Endothelial cell of umbilical vein (primary cell): Measurements from ENCODE around the gene RUFY3. TPM values are rescaled to one million over a fixed set of nuclear protein-coding genes. Genes with fewer than 3 reads are reported as not detected.

ENCODE experiments used
- BruUV-seq: library from RNA; stranded (reverse); fragments of 400-500 nt; replicated peaks from 2 replicates; lab custom pipeline; 2021; lab: Mats Ljungman, UMichigan
- CTCF ChIA-PET: fragments of 300-600, 350-600 bp; sonication (Branson Sonifier 250); formaldehyde crosslinking; loops from one replicate; lab custom pipeline; 2021; ENCODE audit warnings: antibody characterized with exemption, inconsistent platforms; lab: Charles Lee
- POLR2A ChIA-PET: fragments of 300-600, 350-600 bp; sonication (Branson Sonifier 250); formaldehyde crosslinking; loops from one replicate; lab custom pipeline; 2021; ENCODE audit warnings: antibody characterized with exemption, inconsistent platforms; lab: Charles Lee
- DNase-seq: peaks from one replicate; pipeline ENCODE4 v3.0.0-alpha.2; 2011; ENCODE audit warnings: low read depth, low spot score
- FAIRE-seq: peaks from 2 replicates; lab custom pipeline; 2011; peaks lifted over from hg19 to GRCh38; lab: Jason Lieb, UNC
- H2AFZ ChIP-seq: 2 replicates; pipeline ENCODE4 v1.6.0; 2012; ENCODE audit warnings: low read depth, low read length, control low read depth, inconsistent platforms
- H3K27ac ChIP-seq: 2 replicates; pipeline ENCODE4 v1.5.1; 2011; ENCODE audit warnings: low read depth, mild to moderate bottlenecking, control low read depth, low read length, moderate library complexity; ENCODE audit not compliant: insufficient read depth
- H3K27me3 ChIP-seq, 2 experiments: 2 replicates each; pipeline versions ENCODE4 v1.6.0 to v1.6.1; 2011; ENCODE audit warnings: low read length in 2 of 2, mixed read lengths in 1 of 2; ENCODE audit not compliant: control insufficient read depth in 2 of 2, insufficient read depth in 2 of 2
- H3K36me3 ChIP-seq, 2 experiments: 2 replicates in 1 of 2; 3 replicates in 1 of 2; pipeline ENCODE4 v1.5.1; 2011; ENCODE audit warnings: low read length in 2 of 2, mild to moderate bottlenecking in 1 of 2, moderate library complexity in 1 of 2; ENCODE audit not compliant: control insufficient read depth in 2 of 2, insufficient read depth in 2 of 2; ENCODE audit errors: extremely low read depth in 1 of 2
- H3K4me1 ChIP-seq: 3 replicates; pipeline ENCODE4 v1.5.1; 2011; ENCODE audit warnings: mild to moderate bottlenecking, low read length; ENCODE audit not compliant: control insufficient read depth, insufficient read depth; ENCODE audit errors: extremely low read depth
- H3K4me2 ChIP-seq: 2 replicates; pipeline ENCODE4 v1.6.1; 2011; ENCODE audit warnings: low read length, control low read depth, mixed read lengths; ENCODE audit not compliant: insufficient read depth
- H3K4me3 ChIP-seq, 3 experiments: fragments of 200-600 bp in 1 of 3; sonication (generic), shearing (Covaris generic) in 1 of 3; replicated peaks in 1 of 3; 2 replicates each; pipeline ENCODE4 v1.5.1; 2011 to 2016; ENCODE audit warnings: control low read depth in 3 of 3, low read length in 3 of 3, mild to moderate bottlenecking in 2 of 3, inconsistent platforms in 1 of 3, low read depth in 1 of 3, moderate library complexity in 1 of 3; ENCODE audit not compliant: insufficient read depth in 1 of 3
- H3K79me2 ChIP-seq: 2 replicates; pipeline ENCODE4 v1.6.0; 2012; ENCODE audit warnings: low read length, inconsistent platforms; ENCODE audit not compliant: control insufficient read depth, insufficient read depth
- H3K9ac ChIP-seq: replicated peaks from 2 replicates; pipeline ENCODE3; 2011; ENCODE audit warnings: low read length, control low read depth; ENCODE audit not compliant: insufficient read depth; ENCODE audit errors: extremely low read depth
- H3K9me1 ChIP-seq: replicated peaks from 3 replicates; pipeline ENCODE4 v1.6.0; 2011; ENCODE audit warnings: mild to moderate bottlenecking, low read length; ENCODE audit not compliant: control insufficient read depth, insufficient read depth; ENCODE audit errors: extremely low read depth
- H3K9me3 ChIP-seq: replicated peaks from 2 replicates; pipeline ENCODE4 v1.5.1; 2012; ENCODE audit warnings: low read length, inconsistent platforms; ENCODE audit not compliant: control insufficient read depth, insufficient read depth
- H4K20me1 ChIP-seq: replicated peaks from 2 replicates; pipeline ENCODE3; 2011; ENCODE audit warnings: mild to moderate bottlenecking, low read length; ENCODE audit not compliant: control insufficient read depth, insufficient read depth; ENCODE audit errors: extremely low read depth
- EZH2 ChIP-seq: IDR thresholded peaks from 2 replicates; pipeline ENCODE4 v1.6.1; 2012; ENCODE audit warnings: borderline replicate concordance, low read depth, mild to moderate bottlenecking, moderate library complexity, low read length, inconsistent platforms; ENCODE audit not compliant: severe bottlenecking
- FOS ChIP-seq: IDR thresholded peaks from 2 replicates; pipeline ENCODE4 v1.6.1; 2011; ENCODE audit warnings: mild to moderate bottlenecking, low read length, moderate library complexity, borderline replicate concordance; ENCODE audit not compliant: insufficient read depth
- GATA2 ChIP-seq: IDR thresholded peaks from 2 replicates; pipeline ENCODE4 v1.7.0; 2011; ENCODE audit warnings: low read depth, mild to moderate bottlenecking, moderate library complexity, mixed read lengths, low read length; ENCODE audit not compliant: insufficient read length, insufficient read depth
- JUN ChIP-seq: IDR thresholded peaks from 2 replicates; pipeline ENCODE4 v1.6.1; 2011; ENCODE audit warnings: borderline replicate concordance, low read depth; ENCODE audit not compliant: insufficient read length, insufficient read depth
- MAX ChIP-seq: IDR thresholded peaks from 2 replicates; pipeline ENCODE4 v1.6.1; 2011; ENCODE audit not compliant: insufficient read depth, insufficient read length
- MYC ChIP-seq: IDR thresholded peaks from one replicate; pipeline ENCODE4 v1.6.1; 2011; ENCODE audit warnings: mild to moderate bottlenecking, low read depth, low read length
- POLR2A ChIP-seq: IDR thresholded peaks from 2 replicates; pipeline ENCODE4 v1.6.1; 2012; ENCODE audit warnings: low read depth, mild to moderate bottlenecking, control low read depth, low read length
- POLR2AphosphoS5 ChIP-seq: IDR thresholded peaks from 2 replicates; pipeline ENCODE4 v1.6.1; 2012; ENCODE audit warnings: low read depth, mild to moderate bottlenecking, control low read depth, low read length, moderate library complexity; ENCODE audit not compliant: insufficient read depth
- dilution Hi-C: fragments of 300-500 bp; cut with MboI; formaldehyde crosslinking; loops from one replicate; pipeline ENCODE4 v1.15.0; 2019; ENCODE audit warnings: low sequenced_read_pairs; ENCODE audit not compliant: extremely low pct_ligation_motif_present
- intact Hi-C: fragments of 100-400 bp; cut with micrococcal nuclease; formaldehyde crosslinking; loops from one replicate; pipeline ENCODE4 v1.10.0; 2022
- polyA plus RNA-seq, 4 experiments: library from polyadenylated mRNA; depleted of rRNA in 3 of 4; stranded (reverse) in 3 of 4; unstranded in 1 of 4; fragments of >200 nt; gene quantifications; 2 replicates each; pipeline versions ENCODE4 v1.2.1 to v1.2.3, GENCODE V29; 2011 to 2012; ENCODE audit warnings: missing spikeins in 1 of 4
- total RNA-seq: library from RNA; stranded (reverse); gene quantifications from 2 replicates; pipeline ENCODE4 v1.2.3, GENCODE V29; 2021
- TF ChIP-seq, protein P1 (sequence below), 2 donors: IDR thresholded peaks; 1 replicate in 1 of 2; 2 replicates in 1 of 2; pipeline ENCODE4 v1.5.1; 2011; ENCODE audit warnings: low read length in 2 of 2, mild to moderate bottlenecking in 2 of 2, moderate library complexity in 2 of 2, control low read depth in 1 of 2, inconsistent platforms in 1 of 2, low read depth in 1 of 2; ENCODE audit not compliant: insufficient read depth in 1 of 2; ENCODE audit errors: extremely low read depth in 1 of 2

Gene RUFY3
- total and polyA plus RNA-seq, 2 donors (not counting 3 experiments of a cell fraction or from before 2014, with no cell fraction given), result 10.0 to 52.8 TPM

- FAIRE-seq (peak; percentile 88), DNase-seq (peak; percentile 90)
- CTCF ChIA-PET, result interaction anchor here (0.7 to 1.4 kb wide), 4 partner anchors 18 to 75 kb away, joined by 3 to 4 read pairs (median 4); no protein-coding TSS in a partner anchor
- TF ChIP-seq MAX (no peak), GATA2 (peak; percentile 58)
- Histone ChIP-seq H3K9me3 (no peaks in the 10 kb centered on the region), H3K27ac (peak overlapping the region; percentile 63), H3K4me2 (peak overlapping the region; percentile 64), H3K27me3 (no peaks in the 10 kb centered on the region), H3K4me1 (peaks cover 13% of the 10 kb centered on the region), H3K36me3 (peaks cover 0 to 3% of the 10 kb centered on the region in 2 experiments), H4K20me1 (no peaks in the 10 kb centered on the region), H3K9me1 (no peaks in the 10 kb centered on the region), H2AFZ (no peak overlapping the region), H3K9ac (peak overlapping the region; percentile 16), H3K4me3 (peak overlapping the region in 1 of 3 experiments; percentile 3), H3K79me2 (no peaks in the 10 kb centered on the region)
- intact Hi-C loops, result loop anchor here (5.0 kb wide), 1 partner anchor 72 kb away; no protein-coding TSS in a partner anchor
- dilution Hi-C loops, result no loop called here
- POLR2A ChIA-PET, result no interaction called here
- no TSS peak for BruUV-seq
Measured at GRCh38 chr4:70778888-70779422, 57.2 kb downstream of the RUFY3 start.

GRCh38 chr4:70783096-70783495 lies 61.3 kb downstream of the RUFY3 start:
- H3K9me3 ChIP-seq, result no peaks in the 10 kb centered on the region
- DNase-seq (no peak), FAIRE-seq (no peak)
- POLR2A ChIA-PET, result no interaction called here
- H3K27me3 ChIP-seq, result no peaks in the 10 kb centered on the region
- H3K79me2 ChIP-seq, result no peaks in the 10 kb centered on the region
- no peak overlapping the region for H2AFZ ChIP-seq
- no peaks in the 10 kb centered on the region for H3K9me1 ChIP-seq
- no TSS peak for BruUV-seq
- intact Hi-C loops (no loop called here), dilution Hi-C loops (no loop called here)
- TF ChIP-seq, protein P1, sequence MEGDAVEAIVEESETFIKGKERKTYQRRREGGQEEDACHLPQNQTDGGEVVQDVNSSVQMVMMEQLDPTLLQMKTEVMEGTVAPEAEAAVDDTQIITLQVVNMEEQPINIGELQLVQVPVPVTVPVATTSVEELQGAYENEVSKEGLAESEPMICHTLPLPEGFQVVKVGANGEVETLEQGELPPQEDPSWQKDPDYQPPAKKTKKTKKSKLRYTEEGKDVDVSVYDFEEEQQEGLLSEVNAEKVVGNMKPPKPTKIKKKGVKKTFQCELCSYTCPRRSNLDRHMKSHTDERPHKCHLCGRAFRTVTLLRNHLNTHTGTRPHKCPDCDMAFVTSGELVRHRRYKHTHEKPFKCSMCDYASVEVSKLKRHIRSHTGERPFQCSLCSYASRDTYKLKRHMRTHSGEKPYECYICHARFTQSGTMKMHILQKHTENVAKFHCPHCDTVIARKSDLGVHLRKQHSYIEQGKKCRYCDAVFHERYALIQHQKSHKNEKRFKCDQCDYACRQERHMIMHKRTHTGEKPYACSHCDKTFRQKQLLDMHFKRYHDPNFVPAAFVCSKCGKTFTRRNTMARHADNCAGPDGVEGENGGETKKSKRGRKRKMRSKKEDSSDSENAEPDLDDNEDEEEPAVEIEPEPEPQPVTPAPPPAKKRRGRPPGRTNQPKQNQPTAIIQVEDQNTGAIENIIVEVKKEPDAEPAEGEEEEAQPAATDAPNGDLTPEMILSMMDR (IDR thresholded peaks at IDR 0.05; ENCODE audit: extremely low read depth in 1 of 2, insufficient read depth in 1 of 2, low read depth in 1 of 2, low read length in 2 of 2), result no peak
- no peak for TF ChIP-seq MAX
- TF ChIP-seq POLR2AphosphoS5, result no peak
- no peak for TF ChIP-seq MYC
- TF ChIP-seq JUN, result no peak
- TF ChIP-seq EZH2, result no peak
- TF ChIP-seq POLR2A, result no peak
- no peak for TF ChIP-seq GATA2
- no peak for TF ChIP-seq FOS
- no peak overlapping the region for H3K4me3 ChIP-seq
- no peak overlapping the region for H3K9ac ChIP-seq
- no peak overlapping the region for H3K4me2 ChIP-seq
- no peaks in the 10 kb centered on the region for H4K20me1 ChIP-seq
- CTCF ChIA-PET, result no interaction called here
- H3K4me1 ChIP-seq, result peaks cover 13% of the 10 kb centered on the region
- peaks cover 0 to 3% of the 10 kb centered on the region in 2 experiments for H3K36me3 ChIP-seq
- no peak overlapping the region for H3K27ac ChIP-seq
